A549 (cell line): ENCODE data around the gene PAPPA. TPM values are rescaled to one million over a fixed set of nuclear protein-coding genes. Genes with fewer than 3 reads are reported as not detected.
A peak's percentile ranks its signal among the peaks of the same experiment; 100 is the strongest.

Experiments
- ATAC-seq, 2 experiments: fragments of 200-7000 bp in 1 of 2; fragments of >200 bp in 1 of 2; cut with Nextera tagmentation in 1 of 2; cut with Tn5 transposase in 1 of 2; 3 replicates each; pipeline versions ENCODE4 v1.8.0 to v1.9.1; 2018 to 2020; ENCODE audit warnings: mild to moderate bottlenecking in 1 of 2, moderate library complexity in 1 of 2
- CTCF ChIA-PET: fragments of 300-600 bp; sonication (Branson Sonifier 250); formaldehyde crosslinking; extraction: SDS; loops from one replicate; lab custom pipeline; 2021; ENCODE audit warnings: antibody characterized with exemption, inconsistent platforms; lab: Yijun Ruan, JAX
- POLR2A ChIA-PET: fragments of 350-600 bp; formaldehyde crosslinking; extraction: SDS; loops from one replicate; lab custom pipeline; 2021; ENCODE audit warnings: antibody characterized with exemption, inconsistent platforms; lab: Yijun Ruan, JAX
- DNase-seq, 2 experiments: peaks; one replicate each; pipeline versions ENCODE4 v3.0.0 to v3.0.0-alpha.2; 2011 to 2016; ENCODE audit warnings: low read depth in 1 of 2, low spot score in 1 of 2
- FAIRE-seq: peaks from 2 replicates; lab custom pipeline; 2011; peaks lifted over from hg19 to GRCh38; lab: Jason Lieb, UNC
- H3K27ac ChIP-seq, 2 experiments: fragments of >200 bp; sonication (Bioruptor Twin); formaldehyde crosslinking; 3 replicates each; pipeline ENCODE4 v1.5.1; 2016 to 2017
- H3K4me1 ChIP-seq: fragments of >200 bp; sonication (Bioruptor Twin); formaldehyde crosslinking; 3 replicates; pipeline ENCODE4 v1.6.1; 2016
- H3K4me2 ChIP-seq: fragments of >200 bp; sonication (Bioruptor Twin); formaldehyde crosslinking; 3 replicates; pipeline ENCODE4 v1.6.1; 2016
- H3K4me3 ChIP-seq: fragments of >200 bp; sonication (Bioruptor Twin); formaldehyde crosslinking; 3 replicates; pipeline ENCODE4 v1.5.1; 2016
- H3K9me3 ChIP-seq: fragments of >200 bp; sonication (Bioruptor Twin); formaldehyde crosslinking; 3 replicates; pipeline ENCODE4 v1.6.1; 2016
- CBX8 ChIP-seq: fragments of 200-600 bp; sonication (generic); IDR thresholded peaks from 2 replicates; pipeline ENCODE4 v1.6.1; 2016
- CTCF ChIP-seq: fragments of >200 bp; sonication (Bioruptor Twin); formaldehyde crosslinking; IDR thresholded peaks from 3 replicates; pipeline ENCODE4 v1.5.1; 2016
- EP300 ChIP-seq, 2 experiments: fragments of >200 bp; sonication (Bioruptor Twin); formaldehyde crosslinking; IDR thresholded peaks; 2 replicates in 1 of 2; 3 replicates in 1 of 2; pipeline ENCODE4 v1.6.1; 2016 to 2017
- FOSL2 ChIP-seq, 2 experiments: fragments of 450-650 bp in 1 of 2; fragments of >200 bp in 1 of 2; sonication (Bioruptor Twin) in 1 of 2; formaldehyde crosslinking; IDR thresholded peaks; 2 replicates each; pipeline versions ENCODE4 v1.5.0 to v1.6.1; 2016 to 2020; ENCODE audit warnings: mild to moderate bottlenecking in 1 of 2, moderate library complexity in 1 of 2
- FOXS1 ChIP-seq: fragments of 250-450 bp; sonication (Bioruptor Pico); IDR thresholded peaks from 2 replicates; pipeline ENCODE4 v1.5.0; 2020; ENCODE audit warnings: mild to moderate bottlenecking, moderate library complexity
- HEYL ChIP-seq: fragments of 250-450 bp; sonication (Bioruptor Pico); IDR thresholded peaks from 2 replicates; pipeline ENCODE4 v1.8.0; 2021; ENCODE audit warnings: mild to moderate bottlenecking, moderate library complexity
- HOXA7 ChIP-seq: fragments of 250-450 bp; sonication (Bioruptor Pico); IDR thresholded peaks from 2 replicates; pipeline ENCODE4 v1.5.0; 2020; ENCODE audit warnings: mild to moderate bottlenecking, moderate library complexity
- HOXB13 ChIP-seq: fragments of 250-450 bp; sonication (Bioruptor Pico); IDR thresholded peaks from 2 replicates; pipeline ENCODE4 v1.5.0; 2020; ENCODE audit warnings: low read depth, mild to moderate bottlenecking, moderate library complexity
- HOXB5 ChIP-seq: fragments of 250-450 bp; sonication (Bioruptor Pico); IDR thresholded peaks from 2 replicates; pipeline ENCODE4 v1.5.0; 2020; ENCODE audit warnings: mild to moderate bottlenecking, moderate library complexity
- JUNB ChIP-seq: fragments of >200 bp; sonication (Bioruptor Twin); formaldehyde crosslinking; IDR thresholded peaks from 2 replicates; pipeline ENCODE4 v1.6.1; 2016
- KDM1A ChIP-seq: fragments of 200-600 bp; sonication (generic); IDR thresholded peaks from 2 replicates; pipeline ENCODE4 v1.6.1; 2016; ENCODE audit warnings: low read depth, mild to moderate bottlenecking
- KDM5A ChIP-seq: fragments of 200-600 bp; sonication (generic); IDR thresholded peaks from 2 replicates; pipeline ENCODE4 v1.6.1; 2016; ENCODE audit warnings: antibody characterized with exemption, mild to moderate bottlenecking
- PBX3 ChIP-seq: IDR thresholded peaks from 2 replicates; pipeline ENCODE4 v1.6.1; 2012
- PHF8 ChIP-seq: fragments of 200-600 bp; sonication (generic); IDR thresholded peaks from 2 replicates; pipeline ENCODE4 v1.6.1; 2016; ENCODE audit warnings: low read depth, mild to moderate bottlenecking, antibody characterized with exemption, moderate library complexity, borderline replicate concordance
- POLR2A ChIP-seq: IDR thresholded peaks from 2 replicates; pipeline ENCODE4 v1.6.1; 2012; ENCODE audit warnings: mild to moderate bottlenecking, low read length
- RAD21 ChIP-seq, 2 experiments: fragments of >200 bp in 1 of 2; sonication (Bioruptor Twin) in 1 of 2; formaldehyde crosslinking in 1 of 2; IDR thresholded peaks in 1 of 2; conservative IDR thresholded peaks in 1 of 2; 2 replicates in 1 of 2; 3 replicates in 1 of 2; pipeline ENCODE4 v1.6.1; 2012 to 2018; ENCODE audit warnings: inconsistent platforms in 1 of 2
- RARB ChIP-seq: fragments of 250-450 bp; sonication (Bioruptor Pico); IDR thresholded peaks from 2 replicates; pipeline ENCODE4 v1.8.0; 2021; ENCODE audit warnings: mild to moderate bottlenecking, moderate library complexity
- RCOR1 ChIP-seq: fragments of 150-350 bp; IDR thresholded peaks from 2 replicates; pipeline ENCODE4 v1.6.1; 2014; ENCODE audit warnings: antibody characterized with exemption, low read length, low read depth
- RNF2 ChIP-seq: fragments of 200-600 bp; sonication (generic); IDR thresholded peaks from 2 replicates; pipeline ENCODE4 v1.6.1; 2016; ENCODE audit warnings: low read depth, mild to moderate bottlenecking, antibody characterized with exemption, moderate library complexity, borderline replicate concordance
- SMC3 ChIP-seq: fragments of >200 bp; sonication (Bioruptor Twin); formaldehyde crosslinking; IDR thresholded peaks from 3 replicates; pipeline ENCODE4 v1.6.1; 2018; ENCODE audit warnings: inconsistent platforms
- SREBF2 ChIP-seq: fragments of 450-650 bp; IDR thresholded peaks from 2 replicates; pipeline ENCODE4 v1.6.1; 2014; ENCODE audit warnings: mild to moderate bottlenecking, moderate library complexity
- ZC3H11A ChIP-seq: fragments of 450-650 bp; IDR thresholded peaks from 2 replicates; pipeline ENCODE4 v1.6.1; 2014; ENCODE audit warnings: antibody characterized with exemption, mild to moderate bottlenecking
- ZNF302 ChIP-seq: fragments of 250-450 bp; sonication (Bioruptor Pico); IDR thresholded peaks from 2 replicates; pipeline ENCODE4 v1.9.0; 2021; ENCODE audit warnings: inconsistent platforms, mild to moderate bottlenecking, moderate library complexity
- ZSCAN20 ChIP-seq: fragments of 250-450 bp; sonication (Bioruptor Pico); IDR thresholded peaks from 2 replicates; pipeline ENCODE4 v1.8.0; 2022; ENCODE audit warnings: mild to moderate bottlenecking, moderate library complexity
- WGBS: methylation state at CpG from one replicate; pipeline ENCODE4 v1.1.6; 2017; ENCODE audit errors: missing lambda C conversion rate; 5-methylcytosine and 5-hydroxymethylcytosine counted together
- polyA plus RNA-seq, 4 experiments: library from polyadenylated mRNA; depleted of rRNA in 3 of 4; stranded (reverse); fragments of >200 nt; fragmentation: RNase III in 1 of 4; extraction: RNeasy Plus Mini Kit Qiagen cat#74134 plus additional on column Dnase treatment in 1 of 4; gene quantifications; 2 replicates in 3 of 4; 3 replicates in 1 of 4; pipeline ENCODE4 v1.2.3, GENCODE V29; 2011 to 2017

The PAPPA gene
- polyA plus RNA-seq, 2 of the 4 experiments (the other 2 are of a cell fraction), result 40.0 to 127 TPM

GRCh38 chr9:116144555-116144954, 9.0 kb upstream of the PAPPA start:
- Histone ChIP-seq H3K4me3 (no peak overlapping the region), H3K27ac (peak overlapping the region; percentile 75 to 83), H3K9me3 (peaks cover 9% of the 10 kb centered on the region; the same call in 1 of the 3 replicates), H3K4me1 (peaks cover 44% of the 10 kb centered on the region), H3K4me2 (peak overlapping the region; percentile 64)
- WGBS, result 75% methylated on average over 2 of the region's 2 CpGs
- POLR2A ChIA-PET, result interaction anchor here (1.0 to 1.1 kb wide), 2 partner anchors 200 to 472 kb away, joined by 3 read pairs; no protein-coding TSS in a partner anchor
- TF ChIP-seq HOXA7 (CRISPR knock-in tag) (no peak), POLR2A (no peak)
- CTCF ChIA-PET, result no interaction called here
- ATAC-seq (peak; percentile 52 to 61; a peak in 3 of 6 replicates), FAIRE-seq (peak; percentile 32), DNase-seq (peak in 1 of 2 experiments; percentile 9)

- Histone ChIP-seq H3K9me3 (peaks cover 9% of the 10 kb centered on the region; the same call in 1 of the 3 replicates), H3K4me1 (peaks cover 49% of the 10 kb centered on the region), H3K4me2 (no peak overlapping the region; the same call in 2 of the 3 replicates), H3K4me3 (no peak overlapping the region), H3K27ac (peak overlapping the region; percentile 75 to 83)
- ATAC-seq (no peak), DNase-seq (no peak), FAIRE-seq (no peak)
- TF ChIP-seq PBX3 (no peak), FOSL2 (IDR thresholded peaks at IDR 0.05) (no peak), FOSL2 (CRISPR knock-in tag; IDR thresholded peaks at IDR 0.05) (no peak), HEYL (CRISPR knock-in tag) (no peak), CBX8 (no peak), PHF8 (no peak), HOXB5 (no peak), KDM5A (no peak), ZC3H11A (no peak), CTCF (no peak), ZNF302 (CRISPR knock-in tag) (no peak), RARB (CRISPR knock-in tag) (no peak), RCOR1 (no peak), RAD21 (conservative IDR thresholded peaks at IDR 0.05 in 1 of 2, IDR thresholded peaks at IDR 0.05 in 1 of 2) (no peak), ZSCAN20 (CRISPR knock-in tag) (no peak), FOXS1 (CRISPR knock-in tag) (no peak), HOXB13 (CRISPR knock-in tag) (no peak), RNF2 (no peak), POLR2A (no peak), EP300 (IDR thresholded peaks at IDR 0.05) (no peak), SMC3 (no peak)
- CTCF ChIA-PET, result no interaction called here
- POLR2A ChIA-PET, result interaction anchor here (1.1 kb wide), 1 partner anchor 200 kb away, joined by 3 read pairs; no protein-coding TSS in a partner anchor
Observed at GRCh38 chr9:116145036-116145435, 8.6 kb upstream of the PAPPA start.

GRCh38 chr9:116147821-116148220, 5.8 kb upstream of the PAPPA start:
- ChIA-PET POLR2A (no interaction called here), CTCF (interaction anchor here (1.1 to 2.8 kb wide), 2 partner anchors 555 to 556 kb away, joined by 3 to 15 read pairs; no protein-coding TSS in a partner anchor)
- TF ChIP-seq KDM1A (no peak), SREBF2 (no peak), JUNB (no peak)
- Histone ChIP-seq H3K4me2 (no peak overlapping the region), H3K4me3 (no peak overlapping the region), H3K4me1 (peaks cover 68% of the 10 kb centered on the region), H3K27ac (peak overlapping the region; percentile 87 to 99), H3K9me3 (peaks cover 9% of the 10 kb centered on the region; the same call in 1 of the 3 replicates)
- 81% methylated on average over 4 of the region's 4 CpGs for WGBS
- no peak for ATAC-seq
- no peak for DNase-seq
- FAIRE-seq, result no peak
